GM20000 (cell line): ENCODE results near the gene ARL10.

Experiments used
- DNase-seq: peaks from one replicate; pipeline ENCODE4 v3.0.0; 2012; ENCODE audit warnings: low spot score
- CTCF ChIP-seq: IDR thresholded peaks from 2 replicates; pipeline ENCODE4 v1.5.1; 2012; ENCODE audit warnings: mild to moderate bottlenecking, control low read depth; ENCODE audit errors: extremely low read depth, missing control alignments

ARL10 gene

GRCh38 chr5:176365351-176366231 lies at the start of gene ARL10:
Gene ARL10 (plus strand): TSS chr5:176365487. CDS start chr5:176365564, 77 bp downstream.
- DNase-seq, result peak; percentile 89
- TF ChIP-seq CTCF, result no peak

GRCh38 chr5:176317534-176318374 lies 47.5 kb upstream of the ARL10 start:
- no peak for TF ChIP-seq CTCF
- no peak for DNase-seq

- no peak for TF ChIP-seq CTCF
- no peak for DNase-seq
Observed at GRCh38 chr5:176319827-176320554, 45.3 kb upstream of the ARL10 start.

GRCh38 chr5:176320577-176320976 lies 44.7 kb upstream of the ARL10 start:
- TF ChIP-seq CTCF, result no peak
- DNase-seq, result no peak

- no peak for DNase-seq
- no peak for TF ChIP-seq CTCF
Observed at GRCh38 chr5:176334031-176334770, 31.1 kb upstream of the ARL10 start.

- TF ChIP-seq CTCF, result no peak
- no peak for DNase-seq
Observed at GRCh38 chr5:176337913-176338312, 27.4 kb upstream of the ARL10 start.
